GM19328 (cell line): ENCODE data around the gene PDSS2.

Experiments
- ATAC-seq: cut with Tn5 transposase; IDR thresholded peaks from one replicate; pipeline ENCODE4 v1.9.1; 2021; ENCODE audit warnings: mild to moderate bottlenecking, moderate library complexity; ENCODE audit not compliant: unreplicated experiment

PDSS2 gene

DNA sequence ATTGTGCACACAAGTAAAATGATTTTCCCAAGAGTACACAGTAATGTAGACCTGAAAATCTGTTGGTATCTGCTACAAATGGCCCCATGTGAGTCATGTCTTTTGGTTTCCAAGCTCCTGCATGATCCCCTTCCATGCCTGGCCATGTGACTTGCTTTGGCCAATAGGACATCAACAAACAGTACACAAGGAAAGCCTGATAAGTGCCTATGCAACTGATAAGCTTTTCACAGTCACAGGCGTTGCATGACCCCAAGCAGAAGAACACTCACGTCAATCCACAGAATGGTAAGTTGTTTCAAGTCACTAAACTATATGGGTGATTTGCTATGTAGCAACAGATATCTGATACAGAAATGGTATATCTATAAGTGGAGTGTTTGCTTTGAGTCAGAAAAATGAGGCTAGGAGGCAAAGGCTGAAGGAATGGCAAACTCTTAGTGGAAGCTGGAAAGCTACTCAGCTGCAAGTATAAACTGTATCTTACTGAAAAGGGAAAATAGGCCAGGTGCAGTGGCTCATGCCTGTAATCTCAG lies 184.0 kb downstream of the PDSS2 start:
- ATAC-seq = no peak

DNA sequence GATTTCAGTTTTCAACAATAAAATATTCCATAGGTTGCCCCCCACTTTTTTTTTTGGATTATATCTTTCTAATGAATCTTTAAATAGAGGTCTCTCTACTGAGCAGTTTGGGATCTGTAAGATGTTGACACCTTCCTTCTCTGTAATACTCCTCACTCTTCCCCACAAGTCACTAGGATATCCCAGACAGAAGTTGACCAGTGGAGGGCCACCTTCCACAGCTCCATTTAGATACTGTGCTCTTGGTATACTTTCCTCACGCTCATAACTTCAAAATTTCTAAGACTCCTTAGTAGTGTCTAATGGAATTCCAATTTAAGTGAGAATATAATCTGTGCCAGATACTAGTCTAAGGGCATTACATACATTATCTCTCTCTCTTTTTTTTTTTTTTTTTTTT lies 185.1 kb downstream of the PDSS2 start:
- no peak for ATAC-seq

DNA sequence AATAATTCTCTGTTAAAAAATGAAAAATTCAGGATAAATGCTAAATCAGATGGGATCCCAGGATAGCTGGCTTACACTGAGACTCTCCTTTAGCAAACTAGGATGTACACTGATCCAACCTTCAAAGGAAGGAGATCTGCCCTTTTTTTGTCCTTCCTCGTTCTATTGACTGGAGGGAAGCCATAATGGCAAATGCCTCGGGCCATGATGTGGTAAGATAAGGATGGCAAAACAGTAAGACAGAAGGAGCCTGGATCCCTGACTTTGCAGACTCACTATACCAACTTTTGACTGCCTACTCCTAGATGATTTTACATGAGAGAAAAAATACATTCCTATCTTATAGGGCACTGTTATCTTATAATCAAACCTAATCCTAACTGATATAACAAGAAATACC lies 187.1 kb downstream of the PDSS2 start:
- ATAC-seq = no peak

DNA sequence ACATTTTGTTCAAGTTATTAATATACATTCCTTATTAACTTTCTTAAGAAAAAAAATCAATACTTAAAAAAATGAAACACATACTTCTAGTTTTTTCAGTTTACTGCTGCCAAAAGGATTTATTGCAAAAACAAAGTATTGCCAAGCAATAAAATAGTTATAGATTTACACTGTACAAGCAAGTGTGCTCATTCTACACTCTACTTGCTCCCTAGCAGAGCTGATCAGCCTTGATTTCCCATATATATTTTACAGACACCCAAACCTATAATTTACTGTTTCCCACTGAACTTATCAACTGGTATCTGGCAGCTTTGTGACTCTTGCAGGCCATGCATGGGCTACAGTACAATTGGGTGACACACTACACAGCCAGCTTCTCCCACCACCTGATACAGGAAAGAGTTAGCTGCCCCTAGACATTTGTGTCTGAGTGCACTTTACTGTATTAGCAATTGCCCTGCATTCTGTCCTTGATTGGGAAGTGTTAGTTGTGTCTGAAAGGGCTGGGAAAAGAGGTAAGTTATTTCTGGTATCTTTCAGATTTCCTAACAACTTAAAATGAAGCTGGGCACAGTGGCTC lies 188.1 kb downstream of the PDSS2 start:
- no peak for ATAC-seq

DNA sequence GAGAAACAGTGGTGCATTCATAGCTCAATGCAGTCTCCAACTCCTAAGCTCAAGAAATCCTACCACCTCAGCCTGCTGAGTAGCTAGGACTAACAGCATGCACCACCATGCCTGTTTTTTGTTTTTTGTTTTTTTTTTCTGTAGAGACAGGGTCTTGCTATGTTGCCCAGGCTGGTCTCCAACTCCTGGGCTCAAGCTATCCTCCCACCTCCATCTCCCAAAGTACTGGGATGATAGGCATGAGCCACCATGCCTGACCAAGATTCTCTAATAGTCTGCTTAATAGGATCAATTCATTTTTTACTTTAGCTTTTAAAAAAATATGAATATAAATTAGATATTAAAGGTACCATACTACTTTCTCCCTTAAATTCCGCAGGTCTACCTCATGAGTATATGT lies 191.7 kb downstream of the PDSS2 start:
- no peak for ATAC-seq

DNA sequence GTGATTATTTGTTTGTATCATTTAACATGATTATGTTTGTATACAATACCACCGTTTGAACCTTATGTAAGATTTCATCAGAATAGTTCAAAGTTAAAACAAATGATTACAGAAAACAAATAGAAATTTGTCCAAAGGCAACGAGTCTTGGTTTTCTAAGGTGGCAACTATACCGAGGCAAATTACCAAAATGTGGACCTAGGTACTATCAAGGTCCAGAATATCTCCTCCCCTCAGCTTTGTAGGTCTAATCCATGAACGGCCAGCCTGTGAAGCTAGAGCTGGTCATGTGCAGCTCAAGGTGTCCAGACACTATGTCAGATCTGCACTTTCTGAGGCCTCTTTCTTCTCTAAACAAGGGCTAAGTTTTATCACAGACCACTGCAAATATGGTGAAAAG lies 192.4 kb downstream of the PDSS2 start:
- no peak for ATAC-seq

DNA sequence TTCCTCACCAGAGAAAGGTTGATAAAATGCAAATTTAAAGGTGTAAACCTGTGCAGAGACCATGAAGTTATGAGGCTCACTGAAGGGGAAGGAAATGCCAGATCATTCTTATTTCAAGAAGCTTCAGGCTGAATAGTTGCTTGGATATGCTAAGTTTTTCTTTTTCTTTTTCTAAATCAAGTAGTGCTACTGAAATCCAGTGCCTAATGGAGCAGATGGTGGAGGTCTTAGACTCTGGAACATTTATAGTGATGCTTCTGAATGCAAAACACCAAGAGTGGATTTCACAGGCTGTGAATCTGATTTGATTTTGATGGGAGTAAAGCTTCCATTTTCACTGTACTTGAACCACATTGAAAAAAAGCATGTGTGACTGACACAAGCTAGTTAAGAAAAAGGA lies 192.8 kb downstream of the PDSS2 start:
- ATAC-seq = no peak

DNA sequence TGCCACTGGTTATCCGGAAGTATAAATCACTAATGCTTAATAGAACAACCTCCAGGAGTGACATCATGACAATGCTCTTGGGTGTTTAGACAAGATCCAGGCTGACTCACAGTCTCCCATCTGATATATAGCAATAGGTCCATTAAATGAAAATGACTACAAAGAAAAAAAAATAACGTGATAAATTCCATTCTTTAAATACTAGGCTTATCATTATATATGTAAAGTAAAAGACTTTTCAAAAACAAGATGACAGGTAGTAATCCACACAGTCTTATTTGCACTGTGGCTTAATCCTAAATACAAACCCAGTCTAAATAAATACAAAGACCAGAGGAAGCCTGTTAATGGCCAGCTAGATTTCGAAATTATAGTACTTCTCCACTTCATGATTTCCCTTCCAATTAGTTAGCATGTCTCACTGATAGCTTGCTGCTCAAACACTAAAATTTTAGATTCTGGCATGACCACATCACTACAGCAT lies 195.0 kb downstream of the PDSS2 start:
- no peak for ATAC-seq

DNA sequence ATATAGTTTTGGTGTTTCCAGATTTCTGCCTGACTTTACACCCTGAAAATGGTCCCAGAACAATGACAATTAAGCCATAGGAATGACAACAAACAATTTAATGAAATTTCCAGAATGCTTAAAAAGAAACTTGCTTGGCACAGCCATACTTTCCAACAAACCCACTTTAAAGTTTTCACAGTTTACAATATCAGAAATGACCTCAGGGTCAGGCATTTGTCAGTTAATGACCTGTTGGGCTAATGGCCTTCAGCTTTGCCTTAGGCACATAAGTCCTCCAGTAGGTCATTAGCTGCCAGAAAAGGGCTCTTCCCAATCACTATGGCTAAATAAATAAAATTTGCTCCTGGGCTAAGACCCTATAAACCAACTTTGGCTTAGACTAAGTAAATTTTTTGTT lies 199.4 kb downstream of the PDSS2 start:
- ATAC-seq = no peak

DNA sequence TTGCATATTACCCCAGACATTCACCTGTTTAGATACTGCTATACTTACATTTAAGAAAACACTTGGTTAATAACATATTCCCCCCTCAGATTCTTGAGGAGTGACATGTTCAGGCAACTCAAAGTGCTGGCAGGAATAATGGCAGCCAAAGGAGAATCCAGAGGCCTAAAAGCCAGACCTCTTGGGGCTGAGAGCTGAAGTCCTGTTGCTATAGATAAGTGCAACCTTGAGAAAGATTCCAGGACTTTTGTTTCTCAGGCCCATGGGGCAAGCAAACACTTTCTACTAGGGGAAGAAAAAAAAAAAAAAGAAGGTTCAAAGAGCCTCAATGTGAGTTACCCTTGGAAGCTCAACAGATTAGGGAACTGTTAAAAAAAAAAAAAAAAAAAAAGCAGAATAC lies 211.2 kb downstream of the PDSS2 start:
- no peak for ATAC-seq

DNA sequence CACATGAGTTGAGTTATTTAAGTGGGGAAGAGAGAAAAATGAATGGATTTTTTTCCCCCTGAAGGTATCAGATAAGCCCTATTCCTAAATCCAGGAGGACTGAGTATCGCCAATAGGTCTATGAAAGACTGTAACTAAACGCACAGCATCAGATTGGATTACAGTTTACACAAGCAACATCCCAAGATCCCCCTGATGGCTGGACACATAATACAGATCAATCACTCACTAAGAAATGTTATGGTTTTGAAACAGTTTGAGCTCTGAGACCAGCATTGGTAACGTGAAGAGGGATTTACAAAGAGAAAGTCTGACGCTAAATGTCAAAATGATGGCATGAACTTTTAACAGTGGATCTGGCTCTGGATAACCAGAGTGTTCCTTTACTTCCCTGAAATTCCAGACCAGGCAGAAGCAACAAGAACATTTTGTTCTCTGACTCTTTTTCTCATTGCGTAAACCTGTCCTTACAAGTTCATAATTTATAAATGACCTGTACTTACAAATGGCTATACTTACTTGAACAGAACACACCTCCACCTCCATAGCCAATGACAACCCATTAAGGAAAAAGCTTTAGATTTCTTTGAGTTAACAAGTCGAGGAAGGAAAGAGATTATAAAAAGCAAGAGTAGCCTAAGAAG lies 212.3 kb downstream of the PDSS2 start:
- no peak for ATAC-seq

DNA sequence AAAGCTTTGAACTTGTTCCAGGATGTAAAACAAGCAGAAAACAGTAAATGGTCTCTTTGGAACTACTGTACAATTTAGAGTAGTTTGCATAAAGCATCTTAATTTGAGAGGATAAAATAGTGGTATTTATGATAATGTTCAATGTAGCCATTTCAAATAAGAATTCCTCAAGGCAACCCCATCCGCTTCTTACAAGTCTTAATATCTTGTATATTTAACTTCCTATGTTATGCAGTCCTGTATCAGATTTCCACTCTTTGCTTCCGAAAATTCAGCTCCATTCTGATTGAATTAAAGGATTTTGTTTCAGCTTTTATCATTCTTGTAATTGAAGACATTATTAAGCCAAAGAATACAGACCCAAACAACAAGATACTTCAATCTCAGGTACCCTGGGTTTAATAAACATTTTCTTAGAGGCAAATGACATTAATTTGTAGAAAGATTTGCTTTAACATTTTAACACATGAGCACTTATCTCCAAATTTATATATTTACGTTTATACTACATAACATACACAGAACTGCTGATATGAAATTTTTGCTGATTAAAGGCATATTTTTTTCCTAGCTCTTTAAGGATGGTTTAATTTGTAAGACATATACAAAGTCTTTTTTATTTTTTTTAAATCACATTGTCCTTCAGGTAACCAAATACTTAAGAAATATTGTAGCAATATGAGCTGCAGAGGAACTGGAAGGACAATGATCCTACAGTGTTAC lies 213.0 kb downstream of the PDSS2 start:
- no peak for ATAC-seq

DNA sequence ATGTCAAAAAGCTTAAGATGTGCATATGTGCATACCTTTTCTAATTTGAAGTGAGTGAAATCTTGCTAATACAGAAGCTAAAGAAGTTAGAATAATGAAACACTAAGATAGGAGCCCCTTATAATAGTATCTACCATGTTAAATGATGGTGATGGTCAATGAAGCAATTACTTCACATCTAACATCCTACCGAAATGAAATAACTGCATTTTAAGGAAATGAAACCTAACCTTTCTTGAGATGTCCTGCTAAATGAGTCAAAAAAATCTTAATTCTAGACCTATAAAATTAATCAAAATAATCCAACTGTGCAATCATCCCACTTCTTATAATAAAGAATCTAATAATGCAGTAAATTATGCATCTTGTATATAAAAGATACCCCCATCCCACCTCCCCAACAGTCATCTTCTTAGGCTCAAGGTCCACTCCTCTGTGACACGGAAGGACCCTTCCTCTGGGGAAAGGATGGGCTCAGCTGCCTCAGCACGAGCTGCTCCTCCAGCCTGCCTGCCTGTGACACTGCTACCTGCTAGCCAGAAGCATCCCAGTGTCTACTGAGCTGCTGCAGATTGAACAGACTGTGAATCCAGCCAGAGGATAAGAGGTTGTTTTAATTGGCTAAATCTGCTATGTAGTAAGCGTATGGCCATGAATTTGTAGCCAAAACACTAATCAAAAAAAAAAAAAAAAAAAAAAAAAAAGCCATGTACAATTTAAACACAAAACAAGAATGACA lies 214.5 kb downstream of the PDSS2 start:
- no peak for ATAC-seq

DNA sequence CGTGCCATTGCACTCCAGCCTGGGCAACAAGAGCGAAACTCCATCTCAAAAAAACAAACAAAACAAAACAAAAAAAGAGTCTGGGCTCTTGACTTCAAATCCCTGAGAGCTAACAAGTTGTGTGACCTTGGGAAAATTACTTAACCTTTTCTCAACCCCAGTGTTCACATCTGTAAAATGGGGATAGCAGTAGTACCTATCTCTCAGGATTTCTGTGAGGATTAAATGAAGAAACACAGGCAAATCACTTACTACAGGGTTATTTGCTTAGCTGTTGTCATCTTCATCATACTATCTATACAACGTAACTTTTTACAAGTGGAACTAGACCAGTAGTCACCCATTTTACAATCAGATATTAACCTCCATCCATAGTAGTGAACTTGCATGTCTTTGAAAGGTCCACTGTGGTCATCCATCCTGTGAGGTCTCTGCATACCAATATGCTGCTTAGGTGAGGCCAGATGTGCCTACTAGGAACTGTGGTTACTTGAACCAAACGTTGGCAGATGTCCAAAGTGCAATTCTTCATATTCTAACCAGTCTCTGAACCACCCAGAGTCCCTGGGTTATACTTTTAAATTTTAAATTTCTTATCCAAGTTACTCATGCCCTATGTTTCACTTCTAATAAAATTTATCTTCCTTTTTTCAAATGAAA lies 215.2 kb downstream of the PDSS2 start:
- ATAC-seq = no peak

DNA sequence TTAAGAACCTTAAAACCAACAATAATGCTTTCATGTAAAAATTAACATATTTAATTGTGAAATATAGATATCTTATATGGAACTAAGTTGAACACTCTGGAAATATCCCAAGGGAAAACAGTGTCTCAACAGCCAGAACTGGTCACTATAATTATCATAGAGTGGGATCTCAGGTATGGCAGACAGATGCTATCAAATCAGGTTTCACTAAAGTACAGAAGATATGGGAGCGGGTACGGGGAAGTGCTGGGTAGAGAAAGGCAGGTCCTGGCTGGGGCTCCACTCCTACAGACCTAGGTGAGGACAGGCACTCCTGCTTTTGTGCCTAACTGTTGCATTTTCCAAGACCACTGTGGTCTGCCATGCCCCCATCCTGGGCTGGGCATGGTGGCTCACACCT lies 215.9 kb downstream of the PDSS2 start:
- no peak for ATAC-seq

DNA sequence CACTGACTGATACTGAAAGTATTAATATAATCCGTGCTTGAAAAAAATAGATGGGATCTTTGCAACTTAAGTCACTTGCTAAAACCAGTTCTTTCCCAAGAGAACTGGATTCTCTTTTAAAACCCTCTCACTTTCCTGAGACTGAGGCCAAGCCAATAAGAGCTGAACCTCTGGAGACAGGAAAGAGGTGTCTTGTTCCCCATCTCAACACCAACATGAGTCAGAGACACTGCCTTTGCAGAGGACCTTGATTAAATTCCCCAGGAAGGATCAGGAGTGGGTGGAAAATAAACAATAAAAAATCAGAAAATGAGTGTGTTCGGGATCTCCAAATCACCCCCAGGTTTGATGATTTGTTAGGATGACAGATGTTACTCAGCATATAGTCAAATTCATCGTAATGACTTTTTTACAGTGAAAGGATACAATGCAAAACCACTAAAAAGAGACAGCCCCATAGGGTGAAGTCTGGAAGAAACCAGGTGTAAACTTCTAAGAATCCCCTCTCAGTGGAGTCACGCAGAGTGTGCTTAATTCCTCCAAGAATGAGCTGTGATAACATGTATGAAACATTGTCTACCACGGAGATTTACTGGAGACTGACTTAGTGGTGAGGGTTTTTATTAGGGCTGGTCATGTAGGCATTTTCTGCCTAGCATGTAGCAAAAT lies 221.2 kb downstream of the PDSS2 start:
- no peak for ATAC-seq

DNA sequence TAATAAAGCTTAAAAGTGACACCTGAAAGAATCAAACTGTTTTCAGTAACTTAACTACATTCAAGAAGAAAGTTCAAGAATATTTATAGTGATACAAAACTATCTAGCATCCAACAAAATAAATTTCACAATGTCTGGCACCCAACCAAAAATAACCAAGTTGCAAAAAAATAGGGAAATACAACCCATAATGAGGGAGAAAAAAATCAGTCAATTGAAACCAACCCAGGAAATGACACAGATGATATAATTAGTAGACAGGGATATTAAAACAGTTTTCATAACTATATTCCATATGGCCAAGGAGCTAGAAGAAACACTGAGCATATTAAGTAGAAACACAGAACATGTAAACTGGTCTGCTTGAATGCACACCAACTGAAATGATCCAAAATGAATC lies 223.9 kb downstream of the PDSS2 start:
- ATAC-seq = no peak

DNA sequence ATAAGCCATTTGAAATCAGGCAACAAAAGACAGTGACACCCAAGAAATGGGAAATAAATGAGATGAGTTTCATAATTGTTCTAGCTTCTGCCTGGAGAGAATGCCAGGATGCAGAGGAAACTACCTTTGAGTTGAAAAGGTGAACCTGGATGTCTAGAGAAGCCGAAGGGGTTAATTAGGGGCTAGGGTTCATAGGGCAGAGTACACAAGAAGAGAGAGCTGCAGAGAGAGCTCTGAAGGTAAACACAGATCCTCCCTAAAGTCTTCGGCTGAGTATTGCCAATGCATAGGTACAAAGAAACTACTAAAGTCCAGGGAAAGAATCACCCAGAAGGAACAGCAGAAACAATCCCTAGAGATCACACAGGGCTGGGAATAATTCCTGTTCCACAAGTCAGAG lies 224.4 kb downstream of the PDSS2 start:
- ATAC-seq = no peak

DNA sequence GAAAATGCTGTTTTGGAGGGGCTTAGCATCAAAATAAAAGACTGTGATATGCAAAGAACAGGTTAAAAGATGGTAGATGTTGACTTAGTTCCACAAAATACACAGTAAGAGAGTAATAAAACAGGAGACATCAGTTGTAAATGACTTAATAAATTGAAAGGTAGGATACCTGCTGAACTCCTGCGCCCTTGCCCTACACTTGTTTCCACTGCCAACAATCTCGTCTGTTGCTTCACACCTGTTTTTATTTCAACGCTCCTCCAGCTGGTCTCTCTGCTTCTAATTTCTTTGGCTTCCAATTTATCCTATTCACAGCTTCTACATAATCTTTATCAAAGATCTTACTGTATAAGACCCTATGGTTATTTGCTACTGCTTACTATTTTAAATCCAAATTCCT lies 228.1 kb downstream of the PDSS2 start:
- ATAC-seq = no peak

DNA sequence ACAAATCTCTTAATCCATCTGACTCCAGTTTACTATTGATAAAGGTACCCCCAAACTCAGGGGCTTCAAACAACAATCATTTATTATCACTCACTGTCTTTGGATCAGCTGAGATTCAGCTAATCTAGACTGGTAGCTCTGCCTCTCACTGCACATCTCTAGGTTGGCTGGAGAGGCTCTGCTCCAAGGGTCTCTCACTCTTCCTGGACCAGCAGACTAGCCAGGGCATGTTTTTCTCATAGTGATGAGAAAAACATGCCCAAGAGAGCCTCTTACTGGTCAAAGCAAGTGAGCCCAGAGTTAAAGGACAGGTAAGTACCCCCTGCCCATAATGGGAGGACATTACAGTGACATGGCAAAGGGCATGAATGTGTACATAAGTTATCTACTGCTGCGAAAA lies 228.9 kb downstream of the PDSS2 start:
- ATAC-seq = no peak
